Brain microvascular endothelial cell (primary cell): ENCODE measurements around the gene MACROD2.

Source experiments
- DNase-seq: peaks from one replicate; pipeline ENCODE4 v3.0.0-alpha.2; 2020
- H3K27ac ChIP-seq: fragments of 250-450 bp; sonication (Bioruptor Pico); 2 replicates; pipeline ENCODE4 v1.5.1; 2020; ENCODE audit warnings: mild to moderate bottlenecking, moderate library complexity
- H3K27me3 ChIP-seq: fragments of 250-450 bp; sonication (Bioruptor Pico); replicated peaks from 2 replicates; pipeline ENCODE4 v1.5.1; 2020; ENCODE audit warnings: mild to moderate bottlenecking
- H3K36me3 ChIP-seq: fragments of 250-450 bp; sonication (Bioruptor Pico); replicated peaks from 2 replicates; pipeline ENCODE4 v1.5.1; 2020; ENCODE audit warnings: mild to moderate bottlenecking
- H3K4me3 ChIP-seq: 2 replicates; pipeline ENCODE4 v1.5.1; 2011; ENCODE audit warnings: low read depth, mild to moderate bottlenecking, control low read depth, low read length, moderate library complexity
- in situ Hi-C: cut with HindIII; loops from 2 replicates; pipeline ENCODE4 v1.10.0; 2017; ENCODE audit warnings: low sequenced_read_pairs, low pct_ligation_motif_present
- TF ChIP-seq, protein P1 (sequence below): IDR thresholded peaks from 2 replicates; pipeline ENCODE4 v1.5.1; 2011; ENCODE audit warnings: low read depth, mild to moderate bottlenecking, moderate library complexity, low read length, control low read depth, inconsistent platforms; ENCODE audit errors: missing control alignments

Gene MACROD2

GRCh38 chr20:14915356-14915755 is 920.0 kb downstream of the MACROD2 start:
- TF ChIP-seq, protein P1, sequence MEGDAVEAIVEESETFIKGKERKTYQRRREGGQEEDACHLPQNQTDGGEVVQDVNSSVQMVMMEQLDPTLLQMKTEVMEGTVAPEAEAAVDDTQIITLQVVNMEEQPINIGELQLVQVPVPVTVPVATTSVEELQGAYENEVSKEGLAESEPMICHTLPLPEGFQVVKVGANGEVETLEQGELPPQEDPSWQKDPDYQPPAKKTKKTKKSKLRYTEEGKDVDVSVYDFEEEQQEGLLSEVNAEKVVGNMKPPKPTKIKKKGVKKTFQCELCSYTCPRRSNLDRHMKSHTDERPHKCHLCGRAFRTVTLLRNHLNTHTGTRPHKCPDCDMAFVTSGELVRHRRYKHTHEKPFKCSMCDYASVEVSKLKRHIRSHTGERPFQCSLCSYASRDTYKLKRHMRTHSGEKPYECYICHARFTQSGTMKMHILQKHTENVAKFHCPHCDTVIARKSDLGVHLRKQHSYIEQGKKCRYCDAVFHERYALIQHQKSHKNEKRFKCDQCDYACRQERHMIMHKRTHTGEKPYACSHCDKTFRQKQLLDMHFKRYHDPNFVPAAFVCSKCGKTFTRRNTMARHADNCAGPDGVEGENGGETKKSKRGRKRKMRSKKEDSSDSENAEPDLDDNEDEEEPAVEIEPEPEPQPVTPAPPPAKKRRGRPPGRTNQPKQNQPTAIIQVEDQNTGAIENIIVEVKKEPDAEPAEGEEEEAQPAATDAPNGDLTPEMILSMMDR = no peak
- Histone ChIP-seq H3K27me3 (no peaks in the 10 kb centered on the region), H3K36me3 (no peaks in the 10 kb centered on the region), H3K27ac (no peak overlapping the region), H3K4me3 (no peak overlapping the region)
- in situ Hi-C loops = no loop called here
- no peak for DNase-seq

- Histone ChIP-seq H3K36me3 (no peaks in the 10 kb centered on the region), H3K27ac (no peak overlapping the region), H3K4me3 (no peak overlapping the region), H3K27me3 (no peaks in the 10 kb centered on the region)
- DNase-seq = no peak
- TF ChIP-seq, protein P1 = no peak
- in situ Hi-C loops = no loop called here
Measured at GRCh38 chr20:14916360-14916920, 921.1 kb downstream of the MACROD2 start.

DNA sequence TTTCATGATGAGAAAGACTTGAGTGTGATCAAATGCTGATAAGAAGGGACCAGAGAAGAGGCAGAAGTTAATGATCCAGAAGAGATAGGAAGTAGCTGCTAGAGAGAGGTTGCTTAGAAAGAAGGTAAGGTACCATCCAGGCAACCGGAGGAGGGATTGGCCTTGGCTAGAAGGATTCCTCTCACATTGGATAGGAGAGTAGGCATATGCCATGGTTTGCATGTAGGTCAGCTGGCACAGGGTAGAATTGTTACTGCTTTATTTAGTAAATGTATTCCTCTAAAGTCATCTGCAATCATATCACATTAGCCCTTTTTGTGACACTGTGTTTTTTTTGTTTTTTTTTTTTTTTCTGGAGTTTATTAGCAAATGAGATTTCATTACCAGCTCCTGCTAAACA is 923.0 kb downstream of the MACROD2 start:
- DNase-seq = no peak
- in situ Hi-C loops = no loop called here
- Histone ChIP-seq H3K27ac (no peak overlapping the region), H3K4me3 (no peak overlapping the region), H3K36me3 (no peaks in the 10 kb centered on the region), H3K27me3 (no peaks in the 10 kb centered on the region)
- TF ChIP-seq, protein P1 = no peak

GRCh38 chr20:14918976-14919375 is 923.7 kb downstream of the MACROD2 start:
- in situ Hi-C loops = no loop called here
- Histone ChIP-seq H3K4me3 (no peak overlapping the region), H3K36me3 (no peaks in the 10 kb centered on the region), H3K27me3 (no peaks in the 10 kb centered on the region), H3K27ac (no peak overlapping the region)
- TF ChIP-seq, protein P1 = no peak
- no peak for DNase-seq

- TF ChIP-seq, protein P1 = no peak
- no peak overlapping the region for H3K27ac ChIP-seq
- no peaks in the 10 kb centered on the region for H3K36me3 ChIP-seq
- in situ Hi-C loops = no loop called here
- no peak overlapping the region for H3K4me3 ChIP-seq
- no peak for DNase-seq
- no peaks in the 10 kb centered on the region for H3K27me3 ChIP-seq
Measured at GRCh38 chr20:14919501-14920081, 924.3 kb downstream of the MACROD2 start.

- TF ChIP-seq, protein P1 = no peak
- no peak for DNase-seq
Measured at GRCh38 chr20:14921513-14921912, 926.2 kb downstream of the MACROD2 start.

More at GRCh38 chr20:14921513-14921912, 926.2 kb downstream of the MACROD2 start:
- H3K4me3 ChIP-seq = no peak overlapping the region
- H3K27ac ChIP-seq = no peak overlapping the region
- H3K27me3 ChIP-seq = no peaks in the 10 kb centered on the region
- in situ Hi-C loops = no loop called here
- H3K36me3 ChIP-seq = no peaks in the 10 kb centered on the region
